H1 (cell line): ENCODE measurements around the gene METRN. TPM values are rescaled to one million over a fixed set of nuclear protein-coding genes. Genes with fewer than 3 reads are reported as not detected.

Source experiments
- CBX8 ChIP-seq: fragments of 300-800, 300-1000 bp; sonication (generic); IDR thresholded peaks from 2 replicates; pipeline ENCODE4 v1.7.1; 2016; ENCODE audit warnings: low read depth, low read length, borderline replicate concordance
- CHD2 ChIP-seq: IDR thresholded peaks from 2 replicates; pipeline ENCODE4 v1.6.1; 2012; ENCODE audit warnings: low read length, improper control_type of control experiment
- RBBP5 ChIP-seq: IDR thresholded peaks from 2 replicates; pipeline ENCODE4 v1.7.1; 2012; ENCODE audit warnings: low read depth, mild to moderate bottlenecking, inconsistent platforms, low read length, moderate library complexity, borderline replicate concordance
- SAP30 ChIP-seq: fragments of 300-600 bp; sonication (generic); IDR thresholded peaks from 2 replicates; pipeline ENCODE4 v1.7.1; 2012; ENCODE audit warnings: low read length, moderate library complexity, mild to moderate bottlenecking, inconsistent platforms; ENCODE audit not compliant: insufficient read depth, insufficient replicate concordance
- TCF12 ChIP-seq: IDR thresholded peaks from 2 replicates; pipeline ENCODE4 v1.6.1; 2011; ENCODE audit warnings: low read depth, mild to moderate bottlenecking, low read length
- TEAD4 ChIP-seq: IDR thresholded peaks from 2 replicates; pipeline ENCODE4 v1.6.1; 2012; ENCODE audit warnings: low read depth, low read length, inconsistent platforms, mixed read lengths
- polyA plus RNA-seq, 7 experiments: library from polyadenylated mRNA; depleted of rRNA in 3 of 7; stranded (reverse) in 5 of 7; unstranded in 2 of 7; fragments of >200 nt in 5 of 7; fragments of 200-250 nt in 2 of 7; gene quantifications; 1 replicate in 5 of 7; 2 replicates in 1 of 7; 4 replicates in 1 of 7; pipeline versions ENCODE4 v1.2.1 to v1.2.3, GENCODE V29; 2011 to 2013; ENCODE audit warnings: missing spikeins in 2 of 7, mixed read lengths in 2 of 7
- total RNA-seq: library from RNA; stranded (reverse); fragmentation: NEBNext Ultra II Directional; extraction: Animal tissue kit (Norgen Biotek cat#: 25700); gene quantifications from 2 replicates; pipeline ENCODE4 v1.2.1, GENCODE V29; 2021
- TF ChIP-seq, protein P1 (sequence below): IDR thresholded peaks from 2 replicates; pipeline ENCODE4 v1.6.1; 2011; ENCODE audit warnings: low read depth, mild to moderate bottlenecking, low read length; ENCODE audit not compliant: insufficient read depth

Gene METRN
- total and polyA plus RNA-seq, 2 of the 8 experiments (the other 6 are each of a cell fraction or from before 2014, with no cell fraction given) = 18.7 to 25.8 TPM

DNA sequence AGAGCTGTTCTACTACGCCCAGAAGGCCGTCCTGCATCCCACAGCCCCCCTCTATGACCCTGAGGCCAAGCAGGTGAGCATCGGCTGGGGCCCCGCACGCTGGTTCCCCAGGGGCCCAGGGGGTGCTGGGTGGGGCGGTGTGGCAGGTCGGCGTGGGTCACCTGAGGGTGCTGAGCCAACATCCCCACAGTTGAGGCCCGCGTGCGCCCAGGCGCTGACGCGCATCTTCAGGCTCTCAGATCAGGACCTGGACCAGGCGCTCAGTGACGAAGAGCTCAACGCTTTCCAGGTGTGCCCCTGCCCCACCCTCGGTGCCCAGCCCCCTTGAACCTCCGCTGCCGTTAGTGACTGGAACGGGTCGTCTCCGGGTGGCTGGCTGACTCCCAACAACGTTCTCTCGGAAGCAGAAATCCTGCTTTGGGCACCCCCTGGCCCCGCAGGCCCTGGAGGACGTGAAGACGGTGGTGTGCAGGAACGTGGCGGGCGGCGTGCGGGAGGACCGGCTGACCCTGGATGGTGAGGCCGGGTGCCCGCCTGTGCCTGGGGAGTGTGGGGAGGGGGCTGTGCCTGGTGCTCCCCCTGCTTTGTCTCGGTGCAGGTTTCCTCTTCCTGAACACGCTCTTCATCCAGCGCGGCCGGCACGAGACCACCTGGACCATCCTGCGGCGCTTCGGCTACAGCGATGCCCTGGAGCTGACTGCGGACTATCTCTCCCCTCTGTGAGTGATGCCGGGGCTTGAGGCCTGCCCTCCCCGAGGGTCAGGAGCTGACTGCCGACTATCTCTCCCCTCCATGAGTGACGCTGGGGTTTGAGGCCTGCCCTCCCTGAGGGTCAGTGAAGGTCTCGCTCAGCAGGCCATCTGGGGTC is 44.2 kb upstream of the METRN start (continued):
- TF ChIP-seq TEAD4 = no peak
- no peak for TF ChIP-seq TCF12
- TF ChIP-seq, protein P1, sequence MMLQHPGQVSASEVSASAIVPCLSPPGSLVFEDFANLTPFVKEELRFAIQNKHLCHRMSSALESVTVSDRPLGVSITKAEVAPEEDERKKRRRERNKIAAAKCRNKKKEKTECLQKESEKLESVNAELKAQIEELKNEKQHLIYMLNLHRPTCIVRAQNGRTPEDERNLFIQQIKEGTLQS = no peak
- no peak for TF ChIP-seq CHD2
- no peak for TF ChIP-seq RBBP5
- no peak for TF ChIP-seq SAP30
- TF ChIP-seq CBX8 = no peak
- TF ChIP-seq, all 59 proteins: peak for 0
